Prostate gland (tissue), 2 donors: ENCODE measurements around the gene FAM32A.

Experiments used
- CTCF ChIP-seq, 4 experiments: fragments of 200-600 bp in 2 of 4; fragments of 450-650 bp in 2 of 4; sonication (generic) in 2 of 4; IDR thresholded peaks; 1 replicate in 3 of 4; 2 replicates in 1 of 4; pipeline ENCODE4 v1.5.1; 2016 to 2019; ENCODE audit warnings: antibody characterized with exemption in 4 of 4, mild to moderate bottlenecking in 2 of 4, moderate library complexity in 2 of 4
- POLR2A ChIP-seq: fragments of 450-650 bp; IDR thresholded peaks from one replicate; pipeline ENCODE4 v1.6.1; 2016; ENCODE audit warnings: antibody characterized with exemption, mild to moderate bottlenecking

GRCh38 chr19:16142032-16142580, 43.1 kb upstream of the FAM32A start:
- TF ChIP-seq POLR2A (no peak), CTCF (IDR thresholded peaks at IDR 0.05) (no peak)
